HEK293 (cell line): ENCODE measurements around the gene SH2D7.
A peak's percentile ranks its signal among the peaks of the same experiment; 100 is the strongest.

Source experiments
- BCL11B ChIP-seq: fragments of 450-650 bp; formaldehyde crosslinking; IDR thresholded peaks from 2 replicates; pipeline ENCODE4 v1.5.1; 2016; ENCODE audit warnings: low read depth, missing biosample characterization, missing genetic modification characterization
- KLF10 ChIP-seq: fragments of 450-650 bp; IDR thresholded peaks from 2 replicates; pipeline ENCODE4 v1.5.1; 2018; ENCODE audit warnings: missing biosample characterization, mild to moderate bottlenecking, missing genetic modification characterization
- KLF16 ChIP-seq: fragments of 450-650 bp; formaldehyde crosslinking; IDR thresholded peaks from 2 replicates; pipeline ENCODE4 v1.5.1; 2017; ENCODE audit warnings: missing biosample characterization, missing genetic modification characterization
- MZF1 ChIP-seq: fragments of 450-650 bp; formaldehyde crosslinking; IDR thresholded peaks from 2 replicates; pipeline ENCODE4 v1.5.1; 2017; ENCODE audit warnings: missing biosample characterization, missing genetic modification characterization, borderline replicate concordance
- PRDM1 ChIP-seq: fragments of 450-650 bp; formaldehyde crosslinking; IDR thresholded peaks from 2 replicates; pipeline ENCODE4; 2016; ENCODE audit warnings: missing biosample characterization, missing genetic modification characterization
- PRDM6 ChIP-seq: fragments of 450-650 bp; formaldehyde crosslinking; IDR thresholded peaks from 2 replicates; pipeline ENCODE4 v1.5.1; 2017; ENCODE audit warnings: missing biosample characterization, missing genetic modification characterization
- SALL2 ChIP-seq: fragments of 450-650 bp; formaldehyde crosslinking; IDR thresholded peaks from 2 replicates; pipeline ENCODE4 v1.5.0; 2017; ENCODE audit warnings: missing biosample characterization, mild to moderate bottlenecking, missing genetic modification characterization, borderline replicate concordance
- SP3 ChIP-seq: fragments of 450-650 bp; formaldehyde crosslinking; IDR thresholded peaks from 2 replicates; pipeline ENCODE4 v1.5.1; 2016; ENCODE audit warnings: missing biosample characterization, missing genetic modification characterization
- ZBTB11 ChIP-seq: fragments of 450-650 bp; formaldehyde crosslinking; conservative IDR thresholded peaks from 2 replicates; pipeline ENCODE4 v1.5.1; 2016; ENCODE audit warnings: low read depth, missing biosample characterization, missing genetic modification characterization
- ZBTB20 ChIP-seq: fragments of 450-650 bp; formaldehyde crosslinking; IDR thresholded peaks from 2 replicates; pipeline ENCODE4 v1.5.1; 2016; ENCODE audit warnings: missing biosample characterization, missing genetic modification characterization
- ZBTB49 ChIP-seq: fragments of 450-650 bp; formaldehyde crosslinking; IDR thresholded peaks from 2 replicates; pipeline ENCODE4 v1.5.1; 2016; ENCODE audit warnings: missing biosample characterization, missing genetic modification characterization, low read depth
- ZBTB7A ChIP-seq: fragments of 450-650 bp; formaldehyde crosslinking; IDR thresholded peaks from 2 replicates; pipeline ENCODE4 v1.5.1; 2016; ENCODE audit warnings: low read depth, missing biosample characterization, missing genetic modification characterization
- ZEB2 ChIP-seq: fragments of 450-650 bp; formaldehyde crosslinking; IDR thresholded peaks from 2 replicates; pipeline ENCODE4 v1.5.1; 2016; ENCODE audit warnings: missing biosample characterization, missing genetic modification characterization
- ZNF112 ChIP-seq: fragments of 450-650 bp; formaldehyde crosslinking; IDR thresholded peaks from 2 replicates; pipeline ENCODE4 v1.5.0; 2017; ENCODE audit warnings: missing biosample characterization, missing genetic modification characterization
- ZNF121 ChIP-seq: fragments of 450-650 bp; formaldehyde crosslinking; IDR thresholded peaks from 2 replicates; pipeline ENCODE4 v1.5.1; 2016; ENCODE audit warnings: missing biosample characterization, missing genetic modification characterization
- ZNF138 ChIP-seq: fragments of 450-650 bp; formaldehyde crosslinking; IDR thresholded peaks from 2 replicates; pipeline ENCODE4 v1.5.1; 2016; ENCODE audit warnings: missing biosample characterization, missing genetic modification characterization, borderline replicate concordance
- ZNF146 ChIP-seq: fragments of 450-650 bp; formaldehyde crosslinking; IDR thresholded peaks from 2 replicates; pipeline ENCODE4 v1.5.1; 2016; ENCODE audit warnings: missing biosample characterization, missing genetic modification characterization
- ZNF155 ChIP-seq: fragments of 450-650 bp; formaldehyde crosslinking; IDR thresholded peaks from 2 replicates; pipeline ENCODE4 v1.5.1; 2016; ENCODE audit warnings: missing biosample characterization, missing genetic modification characterization
- ZNF302 ChIP-seq: fragments of 450-650 bp; formaldehyde crosslinking; IDR thresholded peaks from 2 replicates; pipeline ENCODE4 v1.5.1; 2016; ENCODE audit warnings: missing biosample characterization, missing genetic modification characterization, low read depth
- ZNF510 ChIP-seq: fragments of 450-650 bp; formaldehyde crosslinking; IDR thresholded peaks from 2 replicates; pipeline ENCODE4 v1.5.1; 2018; ENCODE audit warnings: mild to moderate bottlenecking, missing genetic modification characterization, missing biosample characterization; ENCODE audit not compliant: insufficient replicate concordance
- ZNF513 ChIP-seq: fragments of 450-650 bp; IDR thresholded peaks from 2 replicates; pipeline ENCODE4 v1.5.1; 2018; ENCODE audit warnings: missing biosample characterization, missing genetic modification characterization
- ZNF548 ChIP-seq: fragments of 450-650 bp; formaldehyde crosslinking; IDR thresholded peaks from 2 replicates; pipeline ENCODE4 v1.5.1; 2016; ENCODE audit warnings: missing biosample characterization, missing genetic modification characterization
- ZNF580 ChIP-seq: fragments of 450-650 bp; formaldehyde crosslinking; IDR thresholded peaks from 2 replicates; pipeline ENCODE4 v1.5.1; 2016; ENCODE audit warnings: missing biosample characterization, missing genetic modification characterization
- ZNF600 ChIP-seq: fragments of 450-650 bp; formaldehyde crosslinking; IDR thresholded peaks from 2 replicates; pipeline ENCODE4 v1.5.1; 2016; ENCODE audit warnings: missing biosample characterization, missing genetic modification characterization
- ZNF629 ChIP-seq: fragments of 450-650 bp; formaldehyde crosslinking; IDR thresholded peaks from 2 replicates; pipeline ENCODE4 v1.5.1; 2017; ENCODE audit warnings: missing biosample characterization, missing genetic modification characterization
- ZNF658 ChIP-seq: fragments of 450-650 bp; formaldehyde crosslinking; IDR thresholded peaks from 2 replicates; pipeline ENCODE4; 2016; ENCODE audit warnings: missing biosample characterization, missing genetic modification characterization
- ZNF677 ChIP-seq: fragments of 450-650 bp; IDR thresholded peaks from 2 replicates; pipeline ENCODE4 v1.5.0; 2018; ENCODE audit warnings: missing biosample characterization, mild to moderate bottlenecking, missing genetic modification characterization, moderate library complexity
- ZSCAN16 ChIP-seq: fragments of 450-650 bp; formaldehyde crosslinking; IDR thresholded peaks from 2 replicates; pipeline ENCODE4 v1.5.1; 2016; ENCODE audit warnings: missing biosample characterization, missing genetic modification characterization
- ZSCAN30 ChIP-seq: fragments of 450-650 bp; IDR thresholded peaks from 2 replicates; pipeline ENCODE4 v1.5.1; 2018; ENCODE audit warnings: missing biosample characterization, mild to moderate bottlenecking, missing genetic modification characterization, moderate library complexity
- ZSCAN4 ChIP-seq: fragments of 450-650 bp; formaldehyde crosslinking; IDR thresholded peaks from 2 replicates; pipeline ENCODE4 v1.5.1; 2017; ENCODE audit warnings: missing biosample characterization, missing genetic modification characterization

Gene SH2D7

GRCh38 chr15:78077053-78077870 lies 15.1 kb upstream of the SH2D7 start, which contains the start of gene TBC1D2B (continued):
- TF ChIP-seq ZSCAN4 (tag by site-specific recombination) (no peak), KLF10 (no peak), PRDM6 (tag by site-specific recombination) (no peak), ZNF658 (tag by site-specific recombination) (no peak), ZNF121 (tag by site-specific recombination) (no peak), BCL11B (0 out of 2 replicates have a peak, but pooled peaks have one; percentile 32), ZNF600 (tag by site-specific recombination) (peak; percentile 87), ZNF302 (tag by site-specific recombination) (no peak), ZBTB11 (tag by site-specific recombination) (peak; percentile 74), ZNF513 (tag by site-specific recombination) (no peak), ZNF510 (tag by site-specific recombination) (no peak), PRDM1 (tag by site-specific recombination) (no peak), ZBTB20 (peak; percentile 91), ZNF112 (no peak), SALL2 (tag by site-specific recombination) (no peak), ZBTB49 (tag by site-specific recombination) (no peak), ZNF629 (tag by site-specific recombination) (no peak), ZSCAN16 (no peak), ZNF138 (tag by site-specific recombination) (no peak), SP3 (peak; percentile 52), KLF16 (tag by site-specific recombination) (0 out of 2 replicates have a peak, but pooled peaks have one; percentile 70), ZEB2 (tag by site-specific recombination) (peak; percentile 58; the same call in 1 of the 2 replicates), ZSCAN30 (tag by site-specific recombination) (0 out of 2 replicates have a peak, but pooled peaks have one; percentile 49), ZNF548 (tag by site-specific recombination) (no peak), ZNF580 (tag by site-specific recombination) (no peak), ZNF155 (no peak), ZNF146 (tag by site-specific recombination) (no peak), ZNF677 (tag by site-specific recombination) (no peak), MZF1 (no peak), ZBTB7A (tag by site-specific recombination) (0 out of 2 replicates have a peak, but pooled peaks have one; percentile 58)
